Measurements from ENCODE around the gene NDUFV2.
A peak's percentile ranks its signal among the peaks of the same experiment; 100 is the strongest.

- TF ChIP-seq, protein P1, sequence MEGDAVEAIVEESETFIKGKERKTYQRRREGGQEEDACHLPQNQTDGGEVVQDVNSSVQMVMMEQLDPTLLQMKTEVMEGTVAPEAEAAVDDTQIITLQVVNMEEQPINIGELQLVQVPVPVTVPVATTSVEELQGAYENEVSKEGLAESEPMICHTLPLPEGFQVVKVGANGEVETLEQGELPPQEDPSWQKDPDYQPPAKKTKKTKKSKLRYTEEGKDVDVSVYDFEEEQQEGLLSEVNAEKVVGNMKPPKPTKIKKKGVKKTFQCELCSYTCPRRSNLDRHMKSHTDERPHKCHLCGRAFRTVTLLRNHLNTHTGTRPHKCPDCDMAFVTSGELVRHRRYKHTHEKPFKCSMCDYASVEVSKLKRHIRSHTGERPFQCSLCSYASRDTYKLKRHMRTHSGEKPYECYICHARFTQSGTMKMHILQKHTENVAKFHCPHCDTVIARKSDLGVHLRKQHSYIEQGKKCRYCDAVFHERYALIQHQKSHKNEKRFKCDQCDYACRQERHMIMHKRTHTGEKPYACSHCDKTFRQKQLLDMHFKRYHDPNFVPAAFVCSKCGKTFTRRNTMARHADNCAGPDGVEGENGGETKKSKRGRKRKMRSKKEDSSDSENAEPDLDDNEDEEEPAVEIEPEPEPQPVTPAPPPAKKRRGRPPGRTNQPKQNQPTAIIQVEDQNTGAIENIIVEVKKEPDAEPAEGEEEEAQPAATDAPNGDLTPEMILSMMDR (IDR thresholded peaks at IDR 0.05) = no peak
- peak in 1 of 2 donors; percentile 8 for TF ChIP-seq POLR2A (IDR thresholded peaks at IDR 0.05)
Observed at GRCh38 chr18:9137168-9138066, 34.9 kb downstream of the NDUFV2 start.

Measured in Peyer's patch (tissue), 4 donors.